ENCODE data around the gene PSAT1.

The PSAT1 gene

DNA sequence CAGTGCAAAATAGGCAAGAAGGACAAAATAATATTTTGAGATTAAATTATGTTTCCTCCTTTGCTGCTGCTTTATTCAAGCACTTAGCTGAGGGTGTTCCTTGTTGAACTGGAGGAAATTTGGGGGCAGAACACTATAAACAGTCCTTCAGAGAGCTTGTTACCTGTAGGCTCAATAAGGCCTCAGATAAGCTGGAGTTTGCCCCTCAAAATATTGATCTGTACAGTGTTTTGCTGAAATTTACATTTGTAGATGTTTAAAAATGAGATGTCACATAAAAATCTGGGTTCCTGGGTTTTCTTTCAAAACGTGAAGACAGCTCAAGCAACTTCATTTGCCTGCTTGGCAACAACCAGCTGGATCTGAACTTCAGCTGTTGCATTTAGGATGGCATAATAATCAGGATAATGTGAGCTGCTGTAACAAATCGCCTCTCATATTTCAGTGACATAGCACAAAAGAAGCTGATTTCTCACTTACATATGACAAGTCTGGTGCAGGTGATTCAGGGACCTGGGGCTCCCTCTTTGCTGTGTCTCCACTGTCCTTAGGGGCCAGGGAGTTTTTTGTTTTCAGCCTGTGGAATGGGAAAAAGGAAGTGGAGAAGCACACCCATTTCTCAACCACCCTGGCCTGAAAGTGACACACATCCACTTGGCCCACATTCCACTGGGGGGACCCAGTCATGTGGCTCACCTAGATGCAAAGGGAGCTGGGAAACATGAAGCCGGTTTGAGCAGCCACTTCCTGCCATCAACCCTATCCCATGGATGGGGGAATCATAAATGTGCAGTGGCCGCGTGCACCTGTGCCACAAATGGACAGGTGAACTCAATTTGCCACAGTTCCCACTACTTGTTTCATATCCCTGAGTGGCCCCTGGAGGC lies 2.4 kb upstream of the PSAT1 start:
- no peak for DNase-seq

DNA sequence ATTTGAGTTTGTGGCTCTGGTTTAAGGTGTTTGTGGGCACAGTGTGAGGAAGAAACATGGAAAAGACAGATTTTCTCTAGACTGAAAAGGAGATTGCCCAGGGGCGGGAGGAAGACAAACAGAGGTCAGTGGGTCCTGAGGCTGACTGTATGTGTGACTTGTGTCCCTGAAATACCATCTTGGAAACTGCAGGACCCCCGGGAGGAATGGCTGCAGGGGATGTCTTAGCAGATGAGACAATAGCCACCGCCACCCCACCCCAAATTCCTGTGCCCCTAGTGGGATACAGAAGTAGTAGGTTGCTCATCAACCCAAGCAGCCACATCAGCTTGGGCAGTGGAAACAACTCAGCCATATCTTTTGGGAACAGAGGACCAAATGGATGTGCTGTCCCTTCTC lies 1.7 kb upstream of the PSAT1 start:
- DNase-seq = no peak

DNA sequence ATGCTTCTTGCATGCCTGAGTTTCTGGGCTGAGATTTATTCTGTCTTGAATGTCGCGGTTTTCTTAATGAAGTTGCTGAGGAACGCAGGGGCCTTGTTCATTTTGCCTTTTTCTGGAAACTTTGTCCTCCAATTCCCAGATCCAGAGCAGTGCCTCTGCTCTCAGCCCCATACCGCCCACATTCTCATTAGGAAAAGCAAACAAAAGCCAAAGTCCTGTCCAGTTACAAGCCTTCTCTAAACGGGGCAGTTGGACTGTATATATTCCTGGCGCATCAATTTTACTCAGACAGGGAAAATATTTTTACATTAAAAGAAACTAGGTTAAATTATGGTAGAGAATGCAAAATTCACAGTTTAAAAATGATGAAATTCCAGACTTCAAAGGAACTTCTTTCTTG lies 1.2 kb upstream of the PSAT1 start:
- no peak for DNase-seq

DNA sequence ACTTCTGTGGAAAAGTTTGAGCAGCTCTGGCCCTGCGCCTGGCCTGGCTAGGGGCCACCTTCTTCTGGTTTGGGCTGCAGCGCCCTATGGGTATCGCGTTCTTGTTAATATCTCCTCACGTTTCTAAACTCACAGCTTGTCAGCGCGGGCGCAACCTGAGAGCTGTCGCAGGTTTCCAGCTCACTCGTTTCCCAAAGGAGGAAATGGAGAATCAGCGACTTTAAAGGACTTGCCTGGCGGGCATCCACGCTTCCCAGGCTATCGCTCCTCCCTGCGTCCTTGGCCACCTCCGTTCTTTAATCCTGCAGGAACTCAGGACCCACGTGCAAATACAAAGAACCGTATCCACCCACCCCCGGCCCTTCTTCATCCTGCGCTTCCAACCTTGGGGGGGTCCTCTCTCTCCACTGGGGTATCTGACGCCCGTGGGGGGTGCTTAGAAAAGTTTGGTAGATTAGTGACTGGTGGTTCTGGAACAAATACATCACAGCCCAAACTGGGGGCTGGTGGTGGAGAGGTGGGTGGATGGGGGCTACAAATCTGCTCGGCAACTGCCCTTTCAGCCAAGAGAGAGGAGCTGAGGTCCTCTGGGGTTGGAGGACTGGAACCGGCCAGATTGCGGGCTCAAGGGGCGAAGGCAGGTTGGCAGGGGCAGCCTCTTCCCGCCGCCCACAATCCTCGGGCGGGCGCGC lies 578 bp upstream of the PSAT1 start:
- DNase-seq = peak; percentile 14

DNA sequence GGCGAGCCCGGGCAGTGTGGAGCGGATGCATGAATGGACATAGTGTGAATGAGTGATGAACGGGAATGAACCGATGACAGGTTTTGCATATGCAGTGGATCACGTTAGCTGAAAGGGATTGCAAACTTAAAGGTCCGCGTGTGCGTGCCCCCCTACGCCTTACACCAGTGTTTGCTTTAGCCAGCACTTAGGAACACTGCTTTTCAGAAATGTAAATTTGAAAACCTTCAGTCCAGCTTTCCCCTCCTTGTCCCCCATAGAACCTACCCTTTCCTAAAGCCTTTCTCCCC lies 692 bp downstream of the PSAT1 start:
- no peak for DNase-seq

DNA sequence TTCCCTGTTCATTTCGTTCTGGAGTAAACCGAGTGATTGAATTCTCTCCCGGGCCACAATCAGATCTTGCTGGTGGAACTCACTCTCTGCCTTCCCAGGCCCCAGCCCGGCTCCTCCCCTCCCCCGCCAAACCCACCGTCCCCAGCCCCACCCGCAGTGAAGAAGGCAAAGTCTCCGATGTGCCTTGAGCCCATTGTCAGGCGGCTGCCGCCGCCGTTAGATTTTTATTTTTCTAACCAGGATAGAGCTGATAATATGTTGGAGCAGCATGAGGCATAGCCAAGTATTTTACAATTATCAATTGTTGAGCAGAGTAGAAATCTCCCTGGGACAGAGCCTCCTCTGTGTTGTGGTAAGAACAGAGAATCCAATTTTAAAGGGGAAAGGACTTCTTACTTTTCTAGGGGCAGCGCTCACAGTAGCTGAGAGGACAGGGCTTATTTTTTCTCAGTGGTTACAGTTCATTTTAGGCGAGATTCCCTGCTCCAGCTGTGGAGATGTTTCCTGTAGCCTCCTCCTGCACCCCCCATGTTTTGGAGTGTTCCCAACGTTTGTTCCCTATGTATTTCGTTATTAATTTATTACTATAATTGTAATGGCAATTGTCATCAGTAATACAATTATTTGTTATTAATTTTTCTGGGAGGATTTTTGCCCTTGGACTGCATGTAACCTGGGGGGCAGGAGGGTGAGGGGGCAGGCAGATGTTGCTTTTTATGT lies 1.3 kb downstream of the PSAT1 start:
- DNase-seq = no peak

DNA sequence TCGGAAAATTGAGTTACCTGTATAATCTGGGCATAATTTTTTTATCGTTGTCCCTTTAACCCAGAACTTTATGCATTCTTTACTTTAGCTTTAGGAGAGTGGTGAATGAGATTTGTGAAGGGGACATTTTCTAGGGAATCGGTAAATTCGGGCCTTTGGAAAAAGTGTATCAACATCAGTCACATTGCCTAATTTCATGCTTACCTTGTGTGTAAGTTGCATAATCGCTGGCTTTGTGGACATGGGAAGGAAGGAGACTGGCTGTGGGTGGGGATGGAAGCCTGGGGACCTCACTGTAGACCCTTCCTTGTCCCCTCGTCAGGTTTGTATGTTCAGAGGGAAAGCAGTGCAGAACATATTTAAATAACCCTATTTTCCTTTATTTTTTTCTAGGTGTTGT lies 3.3 kb downstream of the PSAT1 start:
- no peak for DNase-seq

DNA sequence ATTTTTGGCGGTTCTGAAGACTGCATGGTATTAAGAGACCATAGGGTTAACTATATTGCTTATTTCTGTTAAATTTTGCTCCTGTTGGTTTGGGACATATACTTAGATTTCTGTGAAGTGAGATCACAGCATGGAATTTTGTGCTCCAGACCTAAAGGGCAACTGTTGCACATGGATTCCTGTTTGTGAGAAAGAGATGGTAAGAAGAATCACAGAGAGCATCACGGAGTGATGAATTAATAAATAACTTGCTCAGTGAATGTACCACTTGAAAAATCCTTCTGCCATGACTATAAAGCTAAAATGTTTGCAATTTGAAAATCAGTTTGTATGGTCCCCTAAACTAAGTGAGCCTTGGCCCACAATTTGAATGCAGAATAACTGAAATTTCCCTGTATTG lies 4.5 kb downstream of the PSAT1 start:
- DNase-seq = no peak

DNA sequence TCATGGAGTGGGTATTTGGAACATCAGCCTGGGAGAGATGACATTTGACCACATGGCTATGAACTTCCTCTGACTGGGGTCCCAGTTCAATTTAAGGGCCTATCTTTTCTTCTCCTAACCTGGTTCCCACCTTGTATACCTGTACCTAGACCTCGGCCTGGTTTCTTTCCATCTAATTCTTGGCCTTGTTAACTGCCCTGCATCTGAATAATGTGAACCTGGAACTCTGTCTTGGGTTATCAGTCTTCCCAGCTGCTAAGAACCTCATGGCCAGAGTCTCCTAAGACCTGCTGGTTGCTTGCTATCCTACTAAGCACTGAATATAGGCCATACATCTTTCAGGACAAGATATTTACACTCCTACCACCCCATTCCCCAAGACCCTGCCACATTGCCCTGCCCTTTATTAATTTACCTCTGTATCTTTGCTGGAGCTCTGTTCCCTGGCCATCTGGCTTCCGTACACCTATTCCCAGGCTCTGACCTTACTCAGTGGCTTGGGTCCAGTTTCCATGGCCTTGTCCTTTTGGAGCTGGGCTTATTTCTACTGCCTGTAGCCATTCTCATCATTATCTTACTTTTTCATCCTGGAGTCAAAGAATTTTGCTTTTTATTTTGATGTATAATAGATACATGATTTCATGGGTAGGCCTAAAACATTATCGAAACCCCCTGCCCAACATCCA lies 6.6 kb downstream of the PSAT1 start:
- DNase-seq = no peak

DNA sequence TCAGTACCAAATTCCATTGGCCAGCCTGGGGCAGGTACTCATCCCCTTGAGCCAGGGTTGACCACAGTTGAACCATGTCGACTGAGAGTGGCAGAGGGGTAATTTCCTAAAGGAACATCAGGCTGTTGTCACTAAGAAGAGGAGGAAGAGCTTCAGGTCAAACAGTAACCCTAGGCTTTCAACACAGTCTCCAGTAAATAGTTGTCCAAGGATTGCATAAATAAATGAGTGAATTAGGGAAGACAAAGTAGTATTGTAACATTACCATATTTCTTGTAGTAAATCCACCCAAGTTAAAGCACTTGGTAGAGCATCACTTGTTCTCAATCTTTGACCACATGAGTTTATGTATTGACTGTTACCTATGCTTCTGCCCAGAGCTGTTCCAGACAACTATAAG lies 7.4 kb downstream of the PSAT1 start:
- DNase-seq = no peak

DNA sequence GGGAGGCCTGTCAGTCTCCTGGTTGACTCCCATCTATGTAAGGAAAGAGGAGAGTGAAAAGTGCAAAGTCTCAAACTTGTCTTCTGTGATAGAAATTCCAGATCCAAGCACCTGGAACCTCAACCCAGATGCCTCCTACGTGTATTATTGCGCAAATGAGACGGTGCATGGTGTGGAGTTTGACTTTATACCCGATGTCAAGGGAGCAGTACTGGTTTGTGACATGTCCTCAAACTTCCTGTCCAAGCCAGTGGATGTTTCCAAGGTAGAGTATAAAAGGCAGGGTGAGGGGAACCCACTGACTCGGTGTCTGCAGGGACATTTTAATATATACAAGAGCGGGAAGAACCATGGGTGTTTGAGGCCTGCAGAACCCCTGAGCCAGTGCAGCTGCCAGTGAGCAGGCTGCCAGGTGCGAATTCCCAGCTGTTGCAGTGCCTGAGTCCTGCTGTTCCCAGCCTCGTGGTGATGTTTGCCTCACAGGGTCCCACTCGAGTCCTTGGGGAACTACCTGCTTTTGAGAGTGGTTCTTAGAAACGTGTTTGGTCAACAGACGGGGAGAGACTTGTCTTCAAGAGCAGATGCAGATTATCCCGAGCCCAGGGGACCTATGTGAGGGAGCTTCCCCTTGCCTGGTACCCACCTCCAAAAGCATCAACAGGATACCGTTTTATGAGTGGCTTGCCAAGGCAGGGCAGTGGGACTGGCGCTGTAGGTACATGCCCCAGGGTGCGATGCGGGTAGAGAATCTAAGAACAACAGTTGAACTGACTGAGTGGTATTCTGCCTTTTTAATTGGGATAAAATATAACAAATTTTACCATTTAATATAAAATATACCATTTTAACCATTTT lies 9.5 kb downstream of the PSAT1 start:
- DNase-seq = no peak

DNA sequence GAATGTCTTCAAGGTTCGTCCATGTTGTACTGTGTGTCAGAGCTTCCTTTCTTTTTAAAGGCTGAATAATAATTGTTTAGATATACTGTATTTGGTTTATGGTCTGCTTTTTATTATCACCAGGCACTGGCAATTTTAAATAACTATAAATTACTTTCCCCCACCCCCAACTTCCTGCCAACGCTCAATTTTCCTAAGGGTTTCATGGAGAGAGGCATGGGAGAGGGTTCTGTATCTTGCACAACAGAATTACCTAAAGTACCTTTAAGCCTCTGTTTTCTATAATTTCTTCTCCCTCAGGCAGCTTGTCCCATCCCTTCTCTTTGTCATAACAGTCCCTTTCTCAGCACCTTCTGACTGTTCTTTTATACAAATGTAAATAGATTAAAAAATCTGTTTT lies 10.4 kb downstream of the PSAT1 start:
- no peak for DNase-seq

DNA sequence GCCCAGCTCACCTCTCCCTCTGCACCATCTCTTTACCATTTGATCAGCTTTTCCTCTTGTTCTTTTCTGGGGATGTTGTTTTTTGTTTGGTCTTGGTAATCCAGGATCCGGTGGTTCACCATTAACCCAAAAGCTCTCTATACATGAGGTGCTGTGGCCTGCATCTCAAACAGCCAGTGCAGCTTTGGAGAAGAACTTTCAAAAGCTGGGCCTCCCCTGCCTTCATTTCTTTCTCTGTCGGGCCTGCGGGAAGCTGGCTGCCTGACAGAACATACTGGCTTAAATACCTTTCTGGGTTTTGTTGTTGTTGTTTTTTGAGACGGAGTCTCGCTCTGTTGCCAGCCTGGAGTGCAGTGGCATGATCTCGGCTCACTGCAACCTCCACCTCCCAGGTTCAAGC lies 12.1 kb downstream of the PSAT1 start:
- no peak for DNase-seq

DNA sequence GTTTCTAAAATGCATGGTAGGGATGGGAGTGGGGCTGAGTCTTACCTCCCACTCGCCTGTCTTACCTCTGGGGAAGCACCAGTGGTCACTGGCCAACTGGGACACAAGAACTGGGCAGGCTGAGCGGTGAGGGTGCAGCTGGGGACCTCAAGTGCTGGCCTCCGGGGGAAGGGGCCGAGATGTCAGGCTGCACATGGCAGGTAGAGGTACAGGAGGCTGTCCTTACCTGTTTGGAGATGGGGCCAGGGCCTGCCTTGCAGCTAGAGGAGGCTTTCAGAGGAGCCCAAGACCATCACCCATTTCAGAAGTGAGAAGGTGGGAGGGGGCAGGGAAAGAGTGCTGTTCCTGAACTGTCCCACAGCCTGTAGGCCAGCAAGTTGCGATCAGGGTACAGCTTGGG lies 14.2 kb downstream of the PSAT1 start:
- no peak for DNase-seq

DNA sequence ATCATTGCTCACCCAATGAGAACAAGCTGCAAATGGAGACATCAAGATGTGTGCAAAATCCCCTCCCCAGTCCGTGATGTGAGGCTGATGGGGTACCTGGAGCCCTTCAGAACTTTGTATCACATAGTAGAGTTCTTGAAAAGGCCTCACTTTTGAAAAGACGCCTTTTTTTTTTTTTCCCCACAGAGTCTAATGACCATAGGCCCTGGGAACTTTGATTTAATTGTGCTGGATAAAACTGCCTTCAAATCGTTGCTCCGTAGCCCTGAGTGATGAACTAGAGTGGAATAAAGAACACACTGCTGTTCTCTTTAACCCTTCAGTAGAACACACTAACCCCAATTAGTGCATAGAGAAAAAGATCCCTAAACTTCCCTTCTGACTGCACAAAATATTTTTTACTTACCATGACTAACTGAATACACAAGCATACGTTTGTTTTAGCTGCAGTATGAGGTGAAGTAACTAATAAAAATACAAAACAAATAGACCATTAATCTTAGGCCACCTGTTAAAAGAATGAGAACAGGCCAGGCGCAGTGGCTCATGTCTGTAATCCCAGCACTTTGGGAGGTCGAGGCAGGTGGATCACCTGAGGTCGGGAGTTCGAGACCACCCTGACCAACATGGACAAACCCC lies 15.1 kb downstream of the PSAT1 start:
- no peak for DNase-seq

DNA sequence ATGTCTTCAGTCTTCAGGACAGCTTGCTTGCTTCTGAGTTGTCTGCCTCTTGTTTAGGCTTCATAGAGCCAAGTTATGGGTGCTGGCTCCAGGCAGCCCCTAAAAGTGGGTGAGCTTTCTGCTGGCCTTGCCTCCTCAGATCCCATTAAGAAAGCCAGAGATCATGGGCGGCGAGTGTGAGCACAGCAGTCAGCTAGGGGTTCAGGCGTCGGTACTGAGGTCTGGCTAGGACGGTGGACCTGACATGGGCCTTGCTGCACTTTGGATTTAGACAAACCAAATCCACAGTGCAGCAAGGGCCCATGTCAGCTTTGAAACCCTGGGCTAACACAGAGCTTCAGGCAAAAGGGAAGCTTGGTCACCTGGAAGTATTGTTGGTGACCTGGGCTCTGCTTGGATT lies 17.6 kb downstream of the PSAT1 start:
- DNase-seq = no peak

DNA sequence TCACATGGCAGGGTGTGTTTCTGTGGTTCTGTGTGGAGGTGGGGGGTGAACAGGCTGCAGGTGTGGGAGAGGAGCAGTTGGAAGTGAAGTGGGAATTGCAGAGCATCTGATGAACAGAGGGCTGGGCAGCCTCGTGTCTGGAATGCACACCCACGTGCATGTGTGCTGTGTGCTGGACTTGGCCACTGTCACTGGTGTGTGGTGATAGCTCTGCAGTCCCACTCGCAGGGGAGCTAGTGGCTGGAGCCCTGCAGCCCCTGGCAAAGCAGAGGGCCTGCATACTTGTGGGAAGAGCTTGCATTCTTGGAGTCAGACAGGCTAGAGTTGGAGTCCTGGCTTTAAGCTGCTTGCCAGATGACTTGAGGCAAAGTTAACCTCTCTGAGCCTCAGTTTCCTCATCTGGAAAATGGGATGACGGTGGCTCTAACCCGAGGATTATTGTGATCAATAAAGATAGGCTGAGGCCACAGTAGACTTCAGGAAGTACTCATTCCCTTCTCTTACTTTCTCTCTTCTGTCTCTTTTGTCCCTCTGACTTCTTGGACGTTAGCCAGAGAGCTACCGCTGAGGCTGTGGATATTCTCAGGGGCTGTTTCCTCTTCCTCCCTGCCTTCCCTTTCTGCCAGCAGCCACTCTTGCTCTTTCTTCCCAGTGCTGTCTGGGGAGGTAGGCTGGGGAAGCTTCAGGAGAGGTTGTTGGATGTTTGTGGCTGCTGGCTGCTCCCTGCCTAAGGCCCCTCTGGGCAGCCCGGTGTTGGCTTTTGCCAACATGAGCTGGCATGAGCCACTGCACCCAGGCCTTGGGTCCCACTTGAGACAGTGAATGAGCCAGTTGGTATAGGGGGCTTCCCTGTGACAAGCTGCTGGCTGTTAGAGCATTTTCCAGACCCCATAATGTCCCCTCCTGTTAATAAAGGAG lies 18.3 kb downstream of the PSAT1 start:
- DNase-seq = no peak

DNA sequence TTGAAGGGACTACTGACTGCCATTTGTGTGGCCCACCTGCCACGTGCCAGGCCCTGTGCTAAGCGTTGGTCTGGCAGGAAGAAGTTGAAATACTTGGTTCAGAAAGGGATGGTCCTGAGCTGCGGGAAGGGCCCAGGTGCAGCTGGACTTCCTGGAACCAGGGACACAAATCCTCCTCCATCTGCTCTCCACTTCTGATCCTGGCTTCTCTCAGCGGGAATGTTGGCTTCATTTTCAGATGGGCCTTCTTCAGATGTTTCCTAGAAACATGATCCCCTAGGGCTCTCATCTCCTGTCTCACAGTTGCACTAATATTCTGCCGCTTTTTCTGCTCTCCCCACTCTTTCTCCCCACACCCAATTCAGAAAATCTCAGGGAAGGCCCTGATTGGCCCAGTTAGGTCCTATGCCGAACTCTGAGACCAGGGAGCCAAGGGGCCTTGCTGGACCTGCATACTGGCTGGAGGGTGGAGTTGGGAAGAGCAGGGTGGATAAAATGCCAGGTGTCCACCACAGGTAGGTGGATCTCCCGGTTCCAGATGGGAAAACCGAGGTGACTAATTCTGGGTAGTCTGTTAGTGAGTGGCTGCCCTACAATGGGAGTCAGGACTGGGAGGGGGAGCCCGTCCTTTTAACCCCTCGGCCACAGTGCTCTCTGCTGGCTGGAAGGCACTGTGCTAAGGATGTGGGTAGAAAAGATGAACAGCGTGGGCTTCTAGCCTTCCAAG lies 19.4 kb downstream of the PSAT1 start:
- no peak for DNase-seq

DNA sequence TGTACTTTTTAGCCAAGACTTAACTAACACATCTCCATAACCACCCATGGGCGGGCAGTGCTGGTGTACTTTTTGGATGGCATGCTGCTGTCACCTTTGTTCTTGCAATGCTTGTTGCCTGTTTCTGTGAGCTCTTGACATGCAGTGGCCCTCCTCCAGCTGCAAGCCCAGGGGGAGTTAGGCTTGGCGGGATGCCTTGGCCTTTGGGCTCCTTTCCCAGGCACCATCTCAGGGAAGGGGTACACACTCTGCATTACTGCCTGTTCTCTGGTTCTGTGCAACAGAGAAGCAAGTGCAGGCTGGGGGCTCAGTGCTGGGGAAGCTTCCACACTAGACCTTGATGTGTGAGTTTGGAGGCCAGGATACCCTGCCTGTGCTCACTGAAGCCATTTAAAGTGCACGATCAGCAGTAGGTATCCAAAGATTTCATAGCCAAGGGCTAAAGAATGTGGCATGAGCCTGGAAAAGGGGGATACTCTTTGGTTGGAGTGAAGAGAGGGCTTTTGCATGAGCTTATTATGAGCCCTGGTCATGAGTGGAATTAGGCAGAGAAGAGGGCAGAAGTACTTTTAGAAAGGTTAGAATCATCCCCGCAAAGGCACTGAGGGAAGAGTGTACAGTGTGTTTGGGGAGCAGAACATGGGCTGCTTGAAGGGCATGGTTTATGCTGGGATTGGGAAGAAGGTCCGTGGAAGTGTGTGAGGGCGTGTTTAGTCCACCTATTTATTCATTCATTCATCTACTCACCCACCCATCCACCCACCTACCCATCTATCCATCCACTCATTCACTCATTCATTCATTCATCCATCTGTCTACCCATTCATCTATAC lies 22.5 kb downstream of the PSAT1 start:
- no peak for DNase-seq
